Fibroblast of lung (primary cell): ENCODE data around the gene SERPINB11. TPM values are rescaled to one million over a fixed set of nuclear protein-coding genes. Genes with fewer than 3 reads are reported as not detected.

Experiments used
- DNase-seq, 2 donors: peaks; one replicate each; pipeline versions ENCODE4 v3.0.0 to v3.0.0-alpha.2; 2010; ENCODE audit warnings: low read depth in 2 of 2
- H2AFZ ChIP-seq: 2 replicates; pipeline ENCODE4 v1.5.1; 2012; ENCODE audit warnings: low read length, control low read depth, inconsistent platforms
- H3K27ac ChIP-seq: 2 replicates; pipeline ENCODE4 v1.5.1; 2011; ENCODE audit warnings: low read length, control low read depth; ENCODE audit not compliant: insufficient read depth
- H3K27me3 ChIP-seq: 2 replicates; pipeline ENCODE4 v1.5.1; 2011; ENCODE audit warnings: mild to moderate bottlenecking, low read length; ENCODE audit not compliant: control insufficient read depth, insufficient read depth
- H3K36me3 ChIP-seq: 2 replicates; pipeline ENCODE4 v1.5.1; 2011; ENCODE audit warnings: low read length; ENCODE audit not compliant: control insufficient read depth, insufficient read depth
- H3K4me1 ChIP-seq: 2 replicates; pipeline ENCODE4 v1.5.1; 2011; ENCODE audit warnings: low read length; ENCODE audit not compliant: control insufficient read depth, insufficient read depth; ENCODE audit errors: extremely low read depth
- H3K4me2 ChIP-seq: 2 replicates; pipeline ENCODE4 v1.5.1; 2011; ENCODE audit warnings: low read length, control low read depth; ENCODE audit not compliant: insufficient read depth; ENCODE audit errors: extremely low read depth
- H3K4me3 ChIP-seq, 4 experiments: fragments of 200-600 bp in 1 of 4; sonication (generic) in 1 of 4; replicated peaks in 1 of 4; 2 replicates each; pipeline ENCODE4 v1.5.1; 2011 to 2016; ENCODE audit warnings: low read length in 4 of 4, low read depth in 3 of 4, mild to moderate bottlenecking in 3 of 4, control low read depth in 2 of 4, inconsistent platforms in 1 of 4, mixed read lengths in 1 of 4; ENCODE audit not compliant: insufficient read depth in 1 of 4; ENCODE audit errors: control extremely low read depth in 1 of 4
- H3K79me2 ChIP-seq: 2 replicates; pipeline ENCODE4 v1.5.1; 2012; ENCODE audit warnings: mild to moderate bottlenecking, low read length, inconsistent platforms; ENCODE audit not compliant: control insufficient read depth, insufficient read depth
- H3K9ac ChIP-seq: 2 replicates; pipeline ENCODE4 v1.5.1; 2011; ENCODE audit warnings: mild to moderate bottlenecking, low read length, control low read depth; ENCODE audit not compliant: insufficient read depth
- H3K9me3 ChIP-seq: 2 replicates; pipeline ENCODE4 v1.5.1; 2012; ENCODE audit warnings: low read depth, low read length; ENCODE audit not compliant: control insufficient read depth, insufficient read depth
- H4K20me1 ChIP-seq: 2 replicates; pipeline ENCODE4 v1.5.1; 2011; ENCODE audit warnings: low read length; ENCODE audit not compliant: control insufficient read depth, insufficient read depth; ENCODE audit errors: extremely low read depth
- CTCF ChIP-seq, 2 donors: IDR thresholded peaks in 1 of 2; conservative IDR thresholded peaks in 1 of 2; 1 replicate in 1 of 2; 2 replicates in 1 of 2; pipeline ENCODE4 v1.5.1; 2011 to 2012; ENCODE audit warnings: low read length in 2 of 2, control low read depth in 1 of 2, inconsistent platforms in 1 of 2, low read depth in 1 of 2, mild to moderate bottlenecking in 1 of 2
- EZH2 ChIP-seq: IDR thresholded peaks from 2 replicates; pipeline ENCODE4 v1.5.1; 2012; ENCODE audit warnings: low read length, control low read depth, mild to moderate bottlenecking; ENCODE audit errors: missing control alignments
- polyA plus RNA-seq, 2 donors: library from polyadenylated mRNA; depleted of rRNA in 1 of 2; stranded (reverse) in 1 of 2; unstranded in 1 of 2; fragments of >200 nt; gene quantifications; 2 replicates each; pipeline ENCODE4 v1.2.1, GENCODE V29; 2011 to 2012; ENCODE audit warnings: missing spikeins in 1 of 2
- total RNA-seq: library from RNA; depleted of rRNA; stranded (reverse); fragments of >200 nt; gene quantifications from 2 replicates; pipeline ENCODE4 v1.2.1, GENCODE V29; 2014

The SERPINB11 gene
- total and polyA plus RNA-seq, 2 donors (not counting 1 experiment from before 2014, with no cell fraction given) = not detected

- no peak overlapping the region for H2AFZ ChIP-seq
- no peaks in the 10 kb centered on the region for H3K79me2 ChIP-seq
- no peak overlapping the region for H3K27ac ChIP-seq
- H3K9me3 ChIP-seq = no peaks in the 10 kb centered on the region
- no peak overlapping the region for H3K9ac ChIP-seq
- no peaks in the 10 kb centered on the region for H3K27me3 ChIP-seq
- no peak for DNase-seq
- no peaks in the 10 kb centered on the region for H4K20me1 ChIP-seq
- H3K4me2 ChIP-seq = no peak overlapping the region
- H3K4me3 ChIP-seq = no peak overlapping the region
- no peaks in the 10 kb centered on the region for H3K4me1 ChIP-seq
- no peaks in the 10 kb centered on the region for H3K36me3 ChIP-seq
- TF ChIP-seq CTCF (conservative IDR thresholded peaks at IDR 0.05 in 1 of 2, IDR thresholded peaks at IDR 0.05 in 1 of 2; ENCODE audit: low read depth in 1 of 2, low read length in 2 of 2) (no peak), EZH2 (no peak)
Measured at GRCh38 chr18:63684718-63685117, 18.0 kb upstream of the SERPINB11 start.

GRCh38 chr18:63686871-63687270, 15.9 kb upstream of the SERPINB11 start:
- H3K4me3 ChIP-seq = no peak overlapping the region
- H3K36me3 ChIP-seq = no peaks in the 10 kb centered on the region
- no peaks in the 10 kb centered on the region for H4K20me1 ChIP-seq
- H3K9ac ChIP-seq = no peak overlapping the region
- H3K27me3 ChIP-seq = no peaks in the 10 kb centered on the region
- no peak for DNase-seq
- TF ChIP-seq EZH2 = no peak
- TF ChIP-seq CTCF (conservative IDR thresholded peaks at IDR 0.05 in 1 of 2, IDR thresholded peaks at IDR 0.05 in 1 of 2; ENCODE audit: low read depth in 1 of 2, low read length in 2 of 2) = no peak
- H3K4me2 ChIP-seq = no peak overlapping the region
- H3K27ac ChIP-seq = no peak overlapping the region
- H3K79me2 ChIP-seq = no peaks in the 10 kb centered on the region
- H2AFZ ChIP-seq = no peak overlapping the region
- no peaks in the 10 kb centered on the region for H3K4me1 ChIP-seq
- H3K9me3 ChIP-seq = no peaks in the 10 kb centered on the region

GRCh38 chr18:63689064-63689463, 13.7 kb upstream of the SERPINB11 start:
- Histone ChIP-seq H2AFZ (no peak overlapping the region), H3K9ac (no peak overlapping the region), H3K9me3 (no peaks in the 10 kb centered on the region), H3K27me3 (no peaks in the 10 kb centered on the region), H3K79me2 (no peaks in the 10 kb centered on the region), H3K4me1 (no peaks in the 10 kb centered on the region), H4K20me1 (no peaks in the 10 kb centered on the region), H3K4me2 (no peak overlapping the region), H3K36me3 (no peaks in the 10 kb centered on the region), H3K4me3 (no peak overlapping the region), H3K27ac (no peak overlapping the region)
- DNase-seq = no peak
- no peak for TF ChIP-seq CTCF (conservative IDR thresholded peaks at IDR 0.05 in 1 of 2, IDR thresholded peaks at IDR 0.05 in 1 of 2; ENCODE audit: low read depth in 1 of 2, low read length in 2 of 2)
- no peak for TF ChIP-seq EZH2
